Measurements from ENCODE around the gene IL1RL2.

DNA sequence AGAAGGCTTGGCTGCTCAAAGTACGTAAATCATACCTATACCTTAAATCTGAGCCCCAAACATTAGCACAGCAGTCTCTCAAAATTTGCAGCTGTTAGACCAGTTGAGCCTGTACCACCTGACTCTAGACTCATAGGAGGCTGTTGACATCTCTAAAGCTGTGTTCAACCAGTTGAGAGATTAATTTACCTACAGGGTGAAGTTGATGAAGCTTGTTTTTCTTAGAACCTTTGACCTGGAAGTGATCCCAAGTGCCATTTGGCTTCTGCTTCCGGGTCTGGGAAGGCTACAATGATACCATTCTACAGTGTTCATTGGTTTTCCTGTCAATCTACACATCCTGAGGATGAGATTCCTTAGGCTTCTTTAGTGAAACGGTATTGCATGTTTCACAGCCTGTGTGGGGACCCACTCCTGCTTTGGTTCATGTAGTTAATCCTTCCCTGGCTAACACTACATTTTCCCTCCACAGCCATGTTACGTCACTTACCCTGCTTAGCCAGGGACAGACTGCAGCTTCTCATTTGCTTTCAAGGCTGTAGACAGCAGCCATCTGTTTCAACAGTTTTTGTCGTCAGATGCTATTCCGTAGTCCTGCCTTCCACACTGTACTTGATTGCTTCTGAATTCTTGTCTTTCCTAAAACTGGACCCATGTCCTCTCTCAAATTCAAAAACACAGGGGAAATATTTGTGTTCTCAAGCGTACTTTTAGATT lies 4.7 kb upstream of the IL1RL2 start:
- no peak for TF ChIP-seq EZH2 (IDR thresholded peaks at IDR 0.05; ENCODE audit: insufficient read depth, poor library complexity, severe bottlenecking)
- TF ChIP-seq EZH2phosphoT487 (IDR thresholded peaks at IDR 0.05; ENCODE audit: insufficient read depth, low read depth): no peak

All from GM23248 (cell line).